HUDEP-2 (cell line): Measurements from ENCODE around the gene PNRC1.

ENCODE experiments used
- DNase-seq, 76 experiments: peaks; one replicate each; lab custom pipeline; 2025; ENCODE audit not compliant: unreplicated experiment in 76 of 76; lab: John Stamatoyannopoulos, UW

PNRC1 gene

GRCh38 chr6:89087881-89088280 lies 7.3 kb downstream of the PNRC1 start:
- DNase-seq = no peak

GRCh38 chr6:89098461-89098860 lies 17.9 kb downstream of the PNRC1 start:
- DNase-seq = no peak

- DNase-seq = no peak
Measured at GRCh38 chr6:89100114-89100513, 19.6 kb downstream of the PNRC1 start.

- peak in 23 of 76 experiments; percentile 5 to 69 (median 28) for DNase-seq
Measured at GRCh38 chr6:89110284-89110683, 29.7 kb downstream of the PNRC1 start.

- DNase-seq = no peak
Measured at GRCh38 chr6:89111933-89112332, 31.4 kb downstream of the PNRC1 start.

- no peak for DNase-seq
Measured at GRCh38 chr6:89116702-89117101, 36.2 kb downstream of the PNRC1 start.

GRCh38 chr6:89117211-89118108 lies 36.9 kb downstream of the PNRC1 start, which contains the start of gene SRSF12:
Gene SRSF12 (minus strand): TSS chr6:89118071. CDS start chr6:89117887, 184 bp downstream.
- DNase-seq = peak in 9 of 76 experiments; percentile 4 to 43 (median 13)

- DNase-seq = no peak
Measured at GRCh38 chr6:89118931-89119330, 38.4 kb downstream of the PNRC1 start.

- DNase-seq = no peak
Measured at GRCh38 chr6:89120371-89120770, 39.8 kb downstream of the PNRC1 start.

- DNase-seq = no peak
Measured at GRCh38 chr6:89121934-89122333, 41.4 kb downstream of the PNRC1 start.

- DNase-seq = peak in 19 of 76 experiments; percentile 13 to 62 (median 33)
Measured at GRCh38 chr6:89122625-89123024, 42.1 kb downstream of the PNRC1 start.

GRCh38 chr6:89128256-89128671 lies 47.7 kb downstream of the PNRC1 start:
- peak in 37 of 76 experiments; percentile 9 to 92 (median 48) for DNase-seq

GRCh38 chr6:89131599-89131998 lies 51.0 kb downstream of the PNRC1 start:
- no peak for DNase-seq

- DNase-seq = no peak
Measured at GRCh38 chr6:89132057-89132456, 51.5 kb downstream of the PNRC1 start.

- DNase-seq = no peak
Measured at GRCh38 chr6:89133981-89134380, 53.4 kb downstream of the PNRC1 start.

GRCh38 chr6:89134723-89135122 lies 54.2 kb downstream of the PNRC1 start:
- DNase-seq = no peak
